ENCODE data around the gene ZNF669.
A peak's percentile ranks its signal among the peaks of the same experiment; 100 is the strongest.

The ZNF669 gene

DNA sequence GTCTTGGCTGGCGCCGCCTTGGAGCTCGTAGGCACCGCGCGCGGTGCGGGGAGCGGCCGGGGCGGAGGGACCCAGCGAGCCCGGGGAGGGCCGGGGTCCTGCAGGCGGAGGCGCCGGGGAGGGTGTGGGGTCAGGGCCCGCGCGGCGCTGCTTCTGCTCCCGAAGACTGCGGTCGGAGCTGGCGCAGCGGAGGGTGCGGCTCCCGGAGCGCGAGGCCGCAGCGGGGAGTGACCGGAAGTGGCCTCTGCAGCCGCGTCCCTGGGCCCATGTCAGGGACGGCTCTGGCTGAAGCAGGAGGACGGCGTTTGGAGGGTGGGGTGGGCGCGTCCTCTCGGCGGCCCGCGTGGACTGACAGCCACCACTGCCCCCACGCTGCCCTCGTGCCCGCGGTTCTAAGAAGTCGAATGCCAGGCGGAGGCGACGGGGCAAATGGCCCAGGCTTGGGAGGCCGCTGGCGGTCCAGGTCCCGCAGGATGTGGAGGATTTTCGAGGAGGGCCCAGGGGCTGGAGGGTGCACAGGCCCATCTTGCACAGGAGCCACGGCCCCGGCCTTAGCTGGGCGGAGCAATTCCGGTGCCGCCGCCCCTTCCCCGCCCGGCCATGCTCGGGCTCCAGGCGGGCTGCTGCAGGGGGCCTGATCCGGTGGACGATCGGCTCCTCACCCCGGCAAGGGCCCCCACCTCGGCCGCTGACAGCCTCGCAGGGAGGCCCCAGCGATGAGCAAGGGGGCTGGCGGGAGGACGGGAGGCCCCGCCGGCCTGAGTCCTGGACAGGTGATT, 7.7 kb upstream of the ZNF669 start:
- DNase-seq, result peak; percentile 85

DNA sequence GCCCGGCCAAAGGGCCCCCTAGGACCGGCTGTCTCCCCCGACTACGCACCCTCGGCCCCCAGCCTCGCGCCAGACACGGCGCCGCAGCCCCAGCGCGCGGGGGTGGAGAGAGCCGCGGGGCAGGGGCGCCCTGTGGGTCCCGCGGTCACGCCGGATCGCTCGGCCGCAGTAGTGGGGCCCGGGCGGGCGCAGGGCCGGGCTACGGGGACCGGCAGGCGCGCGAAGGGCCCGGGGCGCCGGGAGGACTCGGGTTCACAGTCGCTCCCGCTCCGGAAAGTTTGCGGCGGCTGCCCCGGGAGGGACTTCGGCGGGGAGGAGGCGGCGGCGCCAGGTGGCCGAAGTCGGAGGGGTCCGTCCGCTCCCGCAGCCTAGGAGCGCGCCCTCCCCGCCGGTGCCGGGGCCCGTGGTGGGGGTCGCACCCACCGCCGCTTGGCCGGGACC, 7.1 kb upstream of the ZNF669 start:
- DNase-seq, result peak; percentile 84

DNA sequence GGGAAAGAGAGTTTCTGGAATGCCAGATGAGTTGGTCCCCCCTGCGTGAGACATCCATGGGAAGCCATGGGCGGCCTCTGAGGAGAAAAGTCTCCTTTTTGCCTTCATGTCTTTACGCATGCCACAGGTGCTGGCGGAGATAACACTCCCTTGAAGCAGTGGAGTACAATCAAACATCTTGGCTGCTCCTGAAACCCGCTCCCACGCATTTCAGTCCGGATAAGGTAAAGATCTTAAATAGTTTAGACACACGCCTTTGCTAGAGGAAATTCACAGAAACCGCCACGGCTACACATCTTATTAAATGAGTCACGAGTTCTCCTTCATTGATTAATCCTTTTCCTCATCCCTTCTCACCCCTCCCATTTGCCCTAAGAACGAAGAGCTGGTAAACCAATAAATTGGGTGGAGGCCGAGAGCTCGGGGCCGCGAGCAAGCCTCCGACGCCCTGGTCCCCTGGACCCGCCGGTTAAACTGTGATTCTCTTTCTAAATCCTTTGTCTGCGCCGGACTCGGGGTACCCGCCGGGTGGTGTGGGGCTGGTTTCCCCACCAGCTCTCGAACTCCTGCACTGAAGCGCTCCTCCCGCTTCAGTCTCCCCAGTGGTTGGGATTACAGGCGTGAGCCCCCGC, 6.6 kb upstream of the ZNF669 start:
- peak; percentile 73 for DNase-seq

DNA sequence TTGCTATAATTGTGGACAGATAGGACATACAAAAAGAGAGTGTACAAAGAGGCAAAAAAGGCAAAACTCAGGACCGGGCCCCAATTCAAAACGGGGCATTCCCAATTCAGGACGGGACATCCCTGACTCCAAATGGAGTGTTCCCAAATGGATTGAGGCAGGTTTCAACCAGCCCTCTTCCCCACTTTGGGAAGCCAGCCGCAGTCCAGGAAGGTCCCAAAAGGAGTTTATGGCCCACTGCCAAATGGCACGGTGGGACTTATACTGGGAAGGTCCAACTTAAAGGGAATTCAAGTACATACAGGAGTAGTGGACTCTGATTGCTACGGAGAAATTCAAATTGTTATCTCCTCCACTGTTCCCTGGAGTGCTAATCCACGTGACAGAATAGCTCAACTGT, 3.5 kb upstream of the ZNF669 start:
- DNase-seq, result no peak

DNA sequence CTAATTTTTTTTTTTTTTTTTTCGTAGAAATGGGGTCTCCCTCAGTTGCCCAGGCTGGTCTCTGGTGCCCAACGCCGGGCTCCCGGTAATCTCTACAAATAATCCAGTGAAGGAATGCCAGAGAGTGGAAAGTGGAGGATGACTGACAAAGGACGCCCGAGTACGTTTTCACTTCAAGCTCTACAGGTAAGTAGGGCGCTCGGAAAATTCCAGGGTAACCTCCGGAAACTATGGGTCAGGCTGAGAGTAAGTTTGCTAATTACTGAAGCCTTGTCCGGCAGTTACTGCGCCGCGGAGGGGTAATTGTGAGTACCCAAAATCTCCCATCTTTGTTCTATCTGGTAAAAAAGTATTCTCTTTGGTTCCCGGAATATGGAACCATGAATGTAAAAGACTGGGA, 1.8 kb upstream of the ZNF669 start:
- no peak for DNase-seq

DNA sequence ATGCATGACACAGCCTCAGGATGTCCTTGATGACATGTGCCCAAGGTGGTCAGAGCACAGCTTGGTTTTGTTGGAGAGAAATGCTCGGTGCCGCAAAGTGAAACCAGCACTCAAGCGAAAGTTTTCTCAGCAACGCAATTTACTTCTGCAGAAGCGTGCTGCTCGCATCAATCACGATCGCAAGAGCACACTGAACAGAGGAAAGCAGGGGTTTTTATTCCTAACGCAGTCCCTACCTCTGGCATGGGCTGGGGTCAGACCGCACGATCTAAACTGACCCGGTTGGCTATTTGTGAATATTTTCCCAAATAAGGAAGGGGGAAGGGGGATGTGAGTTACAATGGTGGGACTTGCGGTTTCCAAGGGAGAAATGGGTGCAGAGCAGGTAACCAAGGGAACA, 809 bp upstream of the ZNF669 start:
- no peak for DNase-seq

DNA sequence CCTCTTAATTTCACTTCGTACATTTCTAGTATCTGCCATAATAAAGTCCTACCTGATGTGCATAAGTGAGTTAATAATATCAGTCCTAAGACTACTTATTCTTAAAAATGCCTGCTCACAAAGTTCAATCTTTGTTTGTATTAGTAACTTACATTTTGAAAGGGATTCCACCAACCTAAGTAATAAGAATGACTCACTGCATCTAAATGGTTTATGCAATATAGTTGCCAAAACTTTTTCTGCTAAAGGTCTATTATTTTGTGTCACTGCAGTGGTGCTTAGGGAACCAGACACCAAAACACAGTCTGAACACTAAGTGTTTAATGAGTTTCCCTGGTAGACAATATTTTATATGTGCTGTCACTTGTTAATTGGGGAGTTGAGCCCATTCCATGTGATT, 1.8 kb downstream of the ZNF669 start:
- no peak for DNase-seq

DNA sequence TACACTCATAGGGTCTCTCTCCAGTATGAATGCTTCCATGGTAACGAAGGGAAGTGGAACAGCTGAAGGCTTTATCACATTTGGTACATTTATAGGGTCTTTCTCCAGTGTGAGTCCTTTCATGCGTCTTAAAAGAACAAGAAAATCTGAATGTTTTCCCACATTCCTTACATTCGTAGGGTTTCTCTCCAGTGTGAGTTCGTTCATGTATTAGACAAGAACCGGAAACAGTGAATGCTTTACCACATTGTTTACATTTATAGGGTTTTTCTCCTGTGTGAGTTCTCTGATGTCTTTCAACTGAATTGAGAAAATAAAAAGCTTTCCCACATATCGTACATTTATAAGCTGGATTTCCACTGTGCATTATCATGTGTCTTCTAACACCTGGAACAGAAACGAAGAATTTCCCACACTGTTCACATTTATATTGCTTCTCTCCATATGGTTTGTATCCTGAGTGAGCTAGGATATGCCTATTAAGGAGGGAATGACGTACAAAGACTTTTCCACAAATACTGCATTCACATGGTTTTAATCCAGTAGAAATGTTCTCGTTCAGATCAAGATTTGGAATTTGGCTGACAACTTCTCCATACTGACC, 3.4 kb downstream of the ZNF669 start:
- no peak for DNase-seq

DNA sequence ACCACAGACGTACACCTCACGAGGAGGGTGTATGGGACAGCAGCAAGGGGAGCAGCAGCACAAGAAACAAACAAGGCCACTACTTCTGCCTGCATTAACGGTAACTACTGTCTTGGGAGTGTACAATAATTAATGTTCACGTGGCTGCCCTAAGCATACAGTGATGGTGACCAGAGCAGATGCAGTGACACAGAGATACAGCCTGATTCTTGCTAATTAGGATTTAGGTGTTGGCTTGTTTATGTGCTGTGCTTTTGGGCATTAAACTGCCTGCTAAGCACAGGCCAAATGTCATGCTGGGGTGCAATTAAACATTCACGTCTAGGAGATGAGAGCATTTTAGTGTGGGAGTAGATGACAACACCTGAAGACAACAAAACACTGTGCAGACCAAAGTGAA, 7.2 kb downstream of the ZNF669 start:
- DNase-seq, result no peak

DNA sequence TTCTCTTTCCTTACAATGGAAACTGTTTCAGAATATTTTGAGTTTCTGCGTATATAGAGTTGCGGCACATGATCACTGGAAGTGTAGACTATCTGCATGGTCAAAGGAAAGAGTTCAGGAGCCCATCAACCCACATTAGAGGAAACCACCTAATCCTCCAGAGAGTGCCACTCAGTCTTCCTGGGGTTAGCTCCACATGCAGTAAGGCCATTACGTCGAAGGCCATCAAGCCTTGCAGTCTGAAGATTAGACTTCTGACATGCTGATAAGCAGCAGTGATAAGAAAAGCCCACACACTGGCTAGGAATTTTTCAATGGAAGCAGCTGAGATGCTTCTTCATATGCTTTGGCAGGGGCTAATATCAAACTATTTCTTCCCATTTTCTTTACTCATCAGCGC, 7.6 kb downstream of the ZNF669 start:
- no peak for DNase-seq

DNA sequence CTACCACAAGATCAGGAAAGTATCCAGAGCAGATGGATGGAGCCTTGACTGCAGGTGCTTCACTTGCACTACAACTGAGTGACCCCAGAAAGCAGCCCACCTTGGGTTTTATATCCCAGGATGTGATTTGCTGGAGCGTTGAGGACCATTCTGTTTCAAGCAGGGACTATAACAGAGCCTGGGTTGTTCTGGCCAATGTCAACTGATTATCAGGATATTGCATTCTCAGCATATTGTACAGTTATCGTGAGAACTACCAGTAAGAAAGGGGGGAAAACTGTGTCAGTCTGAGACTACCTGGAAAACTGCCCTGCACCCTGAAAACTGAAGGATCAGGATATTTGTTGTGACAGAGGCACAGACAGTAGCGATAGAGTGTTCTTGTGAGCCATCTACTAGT, 8.0 kb downstream of the ZNF669 start:
- no peak for DNase-seq

DNA sequence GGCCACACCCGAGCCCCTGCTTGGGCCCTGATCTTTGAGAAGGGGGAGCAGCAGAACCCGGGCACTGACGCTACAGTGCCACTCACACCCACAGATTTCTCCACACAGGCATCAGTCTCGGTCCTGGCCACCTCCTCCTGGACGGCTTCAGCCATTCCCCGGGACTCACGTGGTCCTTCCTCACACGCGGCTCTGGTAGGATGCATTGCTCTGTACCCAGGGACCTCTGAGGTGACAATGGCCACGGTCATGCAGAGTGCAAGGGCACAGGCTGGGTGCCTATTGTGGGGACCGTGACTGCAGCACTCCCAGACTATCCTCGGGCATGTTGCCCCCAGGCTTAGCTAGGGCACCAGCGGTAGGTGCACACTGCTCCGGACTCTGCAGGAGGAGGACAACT, 13.7 kb downstream of the ZNF669 start:
- no peak for DNase-seq

DNA sequence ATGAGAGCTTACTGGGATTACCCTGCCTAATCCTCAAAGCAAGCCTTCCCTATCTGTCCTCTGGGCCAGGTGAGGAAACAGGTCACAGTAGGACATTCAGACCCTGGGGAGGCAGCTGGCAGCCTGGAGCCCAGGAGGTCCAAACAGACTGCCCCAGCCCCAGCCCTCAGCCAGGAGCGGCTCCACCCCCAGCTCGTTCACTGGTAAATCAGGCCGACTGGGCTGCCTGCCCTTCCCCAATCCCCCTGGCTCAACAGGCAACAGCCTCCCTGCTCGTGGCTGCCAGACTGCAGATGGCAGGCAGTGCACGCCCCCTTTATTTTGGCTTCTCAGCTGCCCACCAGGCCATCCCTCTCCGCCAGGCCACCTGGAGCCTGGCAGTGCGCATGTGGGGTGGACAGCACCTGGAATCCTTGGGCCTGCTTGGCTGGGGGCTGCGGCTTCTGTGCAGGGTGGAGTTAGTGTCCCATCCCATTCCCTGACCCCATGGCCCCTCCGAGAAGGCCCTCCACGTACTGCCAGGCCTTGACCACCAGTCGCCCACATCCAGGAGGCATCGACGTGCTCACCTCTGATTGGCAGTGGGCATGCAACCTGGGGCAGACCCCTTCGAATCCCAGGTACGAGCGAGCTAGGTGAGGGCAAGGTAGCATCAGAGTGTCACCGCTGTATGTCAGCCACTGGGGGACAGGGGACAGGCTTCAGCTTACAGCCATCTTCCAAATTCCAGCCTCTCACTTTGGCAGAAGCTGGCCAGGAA, 14.4 kb downstream of the ZNF669 start:
- no peak for DNase-seq

DNA sequence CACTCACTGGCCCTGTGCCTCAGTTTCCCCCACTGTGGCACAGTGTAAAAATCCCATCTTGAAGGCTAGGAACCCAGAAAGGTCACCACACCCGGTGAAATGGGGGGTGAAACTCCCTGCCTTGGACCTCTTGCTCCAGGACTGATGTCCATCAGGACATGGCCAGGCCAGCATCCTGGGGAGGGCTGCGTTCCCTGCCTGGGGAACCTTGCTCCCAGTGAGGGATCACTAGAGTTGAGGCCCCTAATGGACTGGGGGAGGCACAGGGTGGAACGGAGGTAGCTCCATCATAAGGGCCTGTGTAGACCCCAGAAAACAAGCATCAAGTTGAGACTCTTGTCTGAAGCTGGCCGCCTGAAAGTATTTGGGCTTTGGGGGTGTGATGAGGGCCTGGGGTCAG, 15.2 kb downstream of the ZNF669 start:
- DNase-seq, result no peak

DNA sequence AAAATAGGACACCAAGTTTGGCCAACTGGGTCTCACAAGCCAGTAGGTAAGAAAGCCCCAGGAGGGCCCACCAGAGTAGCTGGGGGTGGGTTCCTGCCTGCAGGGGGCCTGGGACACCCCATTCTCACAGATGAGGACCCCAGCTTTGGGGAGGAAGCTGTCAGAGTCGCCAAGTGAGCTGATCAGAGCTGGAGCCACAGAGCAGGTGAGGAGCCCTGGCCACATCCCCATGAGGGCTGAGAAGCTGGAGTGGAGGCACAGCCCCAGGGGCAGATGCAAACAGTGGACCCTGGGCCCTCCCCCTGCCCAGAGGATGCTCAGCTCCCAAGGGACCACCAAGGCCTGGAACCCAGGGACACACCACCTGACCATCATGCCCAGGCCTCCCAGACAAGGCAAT, 16.9 kb downstream of the ZNF669 start:
- DNase-seq, result no peak

DNA sequence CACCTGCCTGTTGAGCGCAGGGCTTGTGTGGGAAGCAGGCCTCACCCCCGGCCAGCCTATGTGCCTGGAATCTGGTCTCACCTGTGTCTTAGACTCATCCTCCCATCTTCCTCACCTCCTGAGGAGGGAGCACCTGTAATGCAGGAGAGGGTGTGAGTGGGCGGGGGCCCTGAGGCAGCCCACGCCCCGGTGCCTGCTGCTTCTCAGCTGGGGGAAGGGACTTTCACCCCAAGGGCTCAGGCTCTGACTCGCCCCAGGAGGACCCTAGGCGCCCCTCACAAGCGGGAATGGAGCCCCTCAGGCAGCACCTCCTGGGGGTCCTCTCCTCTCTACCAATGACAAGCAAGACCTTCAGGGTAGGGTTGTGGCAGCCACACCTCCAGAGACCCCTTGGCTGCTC, 18.8 kb downstream of the ZNF669 start:
- DNase-seq, result no peak

DNA sequence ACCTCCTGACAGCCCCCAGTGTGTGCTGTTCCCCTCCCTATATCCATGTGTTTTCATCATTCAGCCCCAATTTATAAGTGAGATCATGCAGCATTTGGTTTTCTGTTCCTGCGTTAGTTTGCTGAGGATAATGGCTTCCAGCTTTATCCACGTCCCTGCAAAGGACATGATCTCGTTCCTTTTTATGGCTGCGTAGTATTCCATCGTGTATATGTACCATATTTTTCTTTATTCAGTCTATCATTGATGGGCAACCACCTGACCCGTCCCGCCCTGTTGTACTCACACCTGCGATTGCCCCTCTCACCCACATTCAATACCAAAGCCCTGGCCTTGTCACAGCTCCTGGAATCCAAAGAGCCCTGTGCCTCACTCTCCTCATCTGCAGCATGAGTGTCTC, 19.4 kb downstream of the ZNF669 start:
- DNase-seq, result no peak

DNA sequence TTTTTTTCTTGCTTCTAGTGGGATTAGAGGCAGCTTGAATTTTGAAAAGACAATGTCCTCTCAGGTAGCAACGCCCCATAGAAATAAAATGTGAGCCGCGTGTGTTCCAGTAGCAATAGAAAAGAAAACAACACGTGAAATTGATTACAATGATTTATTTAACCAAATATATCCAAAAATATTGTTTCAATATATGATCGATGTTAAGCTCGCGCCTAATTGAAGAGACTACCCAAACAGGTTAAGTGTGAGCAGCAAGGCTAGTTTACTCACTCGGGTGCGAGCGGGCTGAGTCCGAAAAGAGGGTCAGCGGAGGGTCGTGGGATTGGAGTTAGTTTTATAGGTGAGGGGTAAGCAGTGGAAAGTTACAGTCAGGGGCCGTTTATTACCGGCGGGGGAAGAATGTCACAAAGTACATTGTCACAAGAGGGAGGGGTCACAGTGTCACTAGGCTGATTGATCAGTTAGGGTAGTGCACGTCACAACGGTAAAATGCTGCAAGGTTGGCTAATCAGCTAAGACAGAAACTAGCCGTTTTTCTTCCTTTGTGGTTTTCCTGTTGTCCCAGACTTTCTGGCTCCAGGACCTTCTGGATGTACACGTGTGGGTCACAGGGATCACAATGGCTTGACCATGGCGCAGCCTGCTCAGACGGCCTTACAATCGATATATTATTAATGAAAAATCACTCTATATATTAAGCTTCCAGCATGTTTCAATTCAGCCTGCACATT, 24.8 kb downstream of the ZNF669 start:
- DNase-seq, result no peak

DNA sequence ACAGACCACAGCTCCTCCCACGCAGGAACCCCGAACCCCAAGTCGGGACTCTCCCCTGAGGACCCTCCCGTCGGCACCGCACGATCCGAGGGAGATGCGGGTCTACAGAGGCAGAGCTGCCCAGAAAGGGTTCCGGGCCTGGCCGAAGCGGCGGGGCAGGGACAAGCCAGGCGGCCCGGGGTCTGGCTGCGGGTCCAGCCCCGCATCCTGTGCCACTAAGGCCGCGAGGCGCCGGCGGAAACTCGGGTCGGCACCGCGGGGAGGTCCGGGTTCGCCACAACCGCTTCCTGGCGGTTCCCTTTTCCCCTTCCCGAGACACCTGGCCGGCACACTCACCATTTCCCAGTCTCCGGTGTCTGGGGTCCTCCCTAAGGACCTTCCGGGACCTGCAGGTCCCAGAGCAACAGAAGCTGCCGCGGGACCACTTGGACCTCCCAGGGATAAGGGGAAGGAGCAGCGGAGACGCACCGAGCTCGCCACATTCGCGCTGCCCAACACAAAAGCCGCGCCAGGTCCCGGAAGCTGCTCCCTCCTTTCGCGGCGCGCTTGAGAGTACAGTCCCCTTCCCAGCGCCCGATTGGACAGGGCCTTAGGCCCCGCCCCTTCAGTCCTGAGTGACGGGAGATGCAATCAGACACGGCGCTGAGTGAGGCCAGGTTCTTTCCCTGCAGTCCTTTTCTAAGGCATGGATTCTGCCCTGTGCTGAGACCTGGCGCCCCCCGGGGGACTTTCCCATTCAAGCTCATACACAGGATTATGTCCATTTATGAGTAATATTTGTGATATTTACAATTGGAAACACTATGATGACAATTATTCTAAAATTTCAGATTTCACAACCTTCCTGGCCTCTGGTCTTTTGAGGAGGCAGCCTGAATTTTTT, 25.7 kb downstream of the ZNF669 start, which contains the start of gene ZNF670:
ZNF670 (minus strand) TSS at position 554 of the 883 bp plus-strand sequence; CDS start at position 339, 215 bp downstream.
- peak; percentile 96 for DNase-seq

DNA sequence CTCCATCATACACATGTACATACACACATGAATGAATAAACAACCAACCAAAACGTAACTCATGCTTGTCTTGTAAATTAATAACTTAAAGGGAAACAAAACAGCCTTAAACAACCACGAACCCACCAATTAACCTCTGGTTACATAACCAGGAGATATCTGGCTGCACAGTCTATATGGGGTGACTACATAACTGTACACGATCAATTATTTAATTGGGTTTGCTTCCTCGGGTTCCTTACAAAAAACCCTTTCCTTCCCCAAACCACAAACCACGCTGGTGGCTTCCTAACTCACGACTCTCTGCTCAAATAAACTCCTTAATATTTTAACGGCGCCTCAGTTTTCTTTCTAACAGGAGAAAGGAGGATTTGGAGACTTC, 26.3 kb downstream of the ZNF669 start:
- no peak for DNase-seq

DNA sequence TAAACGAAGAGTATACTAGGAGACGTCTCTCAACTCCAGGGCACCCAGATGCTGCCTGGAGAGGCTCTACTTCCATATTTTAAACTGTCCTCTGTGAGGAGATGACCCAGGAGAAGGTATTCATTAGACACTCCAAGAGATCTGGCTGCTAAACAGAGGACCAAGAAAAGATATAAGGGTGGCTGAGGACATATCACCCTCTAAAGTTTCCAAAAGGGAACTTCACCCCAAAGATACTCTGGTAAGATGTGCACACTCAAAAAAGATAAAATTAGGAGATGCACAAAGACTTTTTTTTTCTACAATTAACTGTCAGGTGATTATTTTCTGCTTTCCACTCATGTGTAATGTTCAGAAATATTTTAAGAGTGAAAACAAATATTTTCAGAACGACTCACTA, 26.9 kb downstream of the ZNF669 start:
- no peak for DNase-seq
